ENCODE results near the gene XYLT1. TPM values are rescaled to one million over a fixed set of nuclear protein-coding genes. Genes with fewer than 3 reads are reported as not detected.

XYLT1 gene
- total RNA-seq, 1 experiment from 2014 or later = 14.5 TPM

DNA sequence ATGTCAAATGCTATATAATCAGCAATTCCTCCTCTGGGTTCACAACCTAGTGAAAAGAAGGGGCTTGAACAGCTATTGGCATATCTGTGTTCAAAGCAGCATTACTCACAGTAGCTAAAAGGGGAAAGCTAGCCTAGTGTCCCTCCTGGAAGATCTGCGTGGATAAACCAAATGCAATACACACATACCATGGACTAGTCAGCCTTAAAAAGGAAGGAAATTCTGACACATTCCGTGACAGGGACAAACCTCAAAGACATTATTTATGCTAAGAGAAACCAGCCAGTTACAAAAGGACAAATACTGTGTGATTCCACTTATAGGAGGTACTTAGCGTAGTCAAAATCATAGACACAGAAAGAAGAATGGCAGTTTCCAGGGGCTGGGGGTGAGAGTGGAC is 90.1 kb downstream of the XYLT1 start:
- Histone ChIP-seq H2BK120ac (ENCODE audit: low read depth, low read length, poor library complexity, severe bottlenecking) (no peak overlapping the region), H3K9ac (ENCODE audit: extremely low read depth, insufficient read length, low read length) (no peak overlapping the region), H2AFZ (ENCODE audit: low read length) (no peak overlapping the region), H4K8ac (replicated peaks; ENCODE audit: insufficient read length, low read depth, low read length) (no peak overlapping the region), H2BK15ac (ENCODE audit: low read depth, low read length) (no peak overlapping the region), H3K27me3 (ENCODE audit: insufficient read depth, low read length) (no peaks in the 10 kb centered on the region; the same call in 1 of the 2 replicates), H3K79me2 (ENCODE audit: insufficient read depth, low read length) (0 out of 2 replicates have a peak, but pooled peaks cover 2% of the 10 kb centered on the region), H2AK5ac (ENCODE audit: insufficient read length, low read length) (no peak overlapping the region), H3K18ac (ENCODE audit: insufficient read length, low read depth, low read length) (no peak overlapping the region), H3K4me1 (ENCODE audit: insufficient read depth, low read length) (peaks cover 26% of the 10 kb centered on the region; the same call in 1 of the 2 replicates), H2BK5ac (ENCODE audit: insufficient read length, low read length) (no peak overlapping the region), H4K5ac (ENCODE audit: insufficient read length, low read depth, low read length) (no peak overlapping the region), H3K56ac (ENCODE audit: insufficient read length, low read depth, low read length) (no peak overlapping the region), H2BK20ac (ENCODE audit: low read depth, low read length, poor library complexity, severe bottlenecking) (no peak overlapping the region), H3K23me2 (ENCODE audit: insufficient read length, low read depth, low read length, poor library complexity, severe bottlenecking) (no peaks in the 10 kb centered on the region), H4K91ac (ENCODE audit: insufficient read length, low read depth, low read length) (no peak overlapping the region), H2BK12ac (ENCODE audit: insufficient read length, low read depth, low read length) (no peak overlapping the region), H3K4ac (ENCODE audit: low read depth, low read length) (no peak overlapping the region), H3K14ac (ENCODE audit: insufficient read depth, low read length) (no peak overlapping the region), H3K4me2 (ENCODE audit: insufficient read depth, insufficient read length, low read length) (no peak overlapping the region), H4K20me1 (ENCODE audit: control insufficient read depth, insufficient read depth, insufficient read length) (no peaks in the 10 kb centered on the region), H3K79me1 (ENCODE audit: insufficient read depth, low read depth, low read length, poor library complexity, severe bottlenecking) (no peaks in the 10 kb centered on the region), H3T11ph (ENCODE audit: low read length) (no peak overlapping the region), H3K9me3 (ENCODE audit: control insufficient read depth, low read depth, low read length) (no peaks in the 10 kb centered on the region), H3K23ac (ENCODE audit: insufficient read length, low read depth, low read length) (no peak overlapping the region), H3K27ac (ENCODE audit: insufficient read length, low read depth, low read length) (no peak overlapping the region)
- peak overlapping the region; percentile 25 to 48 (median 36); a peak in 4 of 7 replicates for H3K27ac Mint-ChIP-seq
- no peaks in the 10 kb centered on the region for H3K9me3 Mint-ChIP-seq
- no peak overlapping the region for H3K4me3 Mint-ChIP-seq
- no peaks in the 10 kb centered on the region for H3K27me3 Mint-ChIP-seq (ENCODE audit: low read depth)
- no peaks in the 10 kb centered on the region for H3K36me3 Mint-ChIP-seq (ENCODE audit: insufficient read depth in 1 of 3, low read depth in 3 of 3)
- no peak for TF ChIP-seq CTCF (conservative IDR thresholded peaks at IDR 0.05)
- WGBS (ENCODE audit: extremely low coverage, insufficient read length, low lambda C conversion rate) = no CpG with 5 or more reads among the region's 3 CpGs
- peaks cover 67 to 68% of the 10 kb centered on the region in 2 experiments for H3K4me1 Mint-ChIP-seq
- DNase-seq = no peak

All from H9 (cell line).